Forelimb muscle (tissue), 1 donor: Measurements from ENCODE around the gene IKBIP. TPM values are rescaled to one million over a fixed set of nuclear protein-coding genes. Genes with fewer than 3 reads are reported as not detected.
"Not testable (repeated sequence)": the region's sequence is repeated elsewhere in the genome, so short reads cannot be mapped to it uniquely, and the experiment has no call there.

Experiments used
- DNase-seq: peaks from one replicate; pipeline ENCODE4 v3.0.0-alpha.2; 2013; ENCODE audit warnings: low read depth
- polyA plus RNA-seq: library from polyadenylated mRNA; unstranded; fragments of 120-200 nt; gene quantifications from one replicate; pipeline ENCODE4 v1.2.1, GENCODE V29; 2013; ENCODE audit not compliant: insufficient read length

The IKBIP gene
- polyA plus RNA-seq = 17.9 TPM

DNA sequence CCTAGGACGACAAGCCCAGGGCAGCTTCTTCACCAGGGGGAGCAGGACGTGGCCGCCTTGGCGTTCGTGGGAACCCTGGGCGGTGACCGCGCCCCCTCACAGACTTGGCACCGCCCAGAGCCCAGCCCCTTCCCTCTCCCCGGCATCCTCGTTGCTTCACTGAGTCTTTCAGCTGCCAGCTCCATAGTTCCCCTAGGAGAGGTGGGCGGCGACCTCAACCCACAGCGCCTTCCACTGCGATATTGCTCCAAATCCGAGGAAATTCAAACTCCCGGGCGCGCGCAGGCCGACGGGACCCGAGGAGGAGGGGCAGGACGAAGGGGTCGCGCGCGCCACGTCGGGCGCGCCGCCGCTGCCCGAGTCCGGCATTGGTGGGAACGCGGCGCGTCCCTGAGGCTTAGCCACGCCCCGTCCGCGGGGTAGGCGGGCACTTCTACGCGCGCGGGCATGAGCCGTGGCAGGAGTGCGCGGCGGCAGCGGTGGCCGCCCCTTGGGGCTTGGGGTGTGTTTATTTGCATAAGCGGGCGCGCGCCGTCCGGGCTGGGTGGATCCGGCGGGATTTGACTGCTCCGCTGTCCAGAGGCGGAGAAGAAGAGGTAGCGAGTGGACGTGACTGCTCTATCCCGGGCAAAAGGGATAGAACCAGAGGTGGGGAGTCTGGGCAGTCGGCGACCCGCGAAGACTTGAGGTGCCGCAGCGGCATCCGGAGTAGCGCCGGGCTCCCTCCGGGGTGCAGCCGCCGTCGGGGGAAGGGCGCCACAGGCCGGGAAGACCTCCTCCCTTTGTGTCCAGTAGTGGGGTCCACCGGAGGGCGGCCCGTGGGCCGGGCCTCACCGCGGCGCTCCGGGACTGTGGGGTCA lies at the start of gene IKBIP, which contains the start of gene APAF1:
Gene IKBIP (minus strand): TSS at position 77 of the 860 bp plus-strand sequence. CDS start 87 bp downstream, outside the sequence.
Gene APAF1 (plus strand): TSS at position 579 of the 860 bp plus-strand sequence. CDS start 3,070 bp downstream, outside the sequence.
- peak; percentile 94 for DNase-seq

DNA sequence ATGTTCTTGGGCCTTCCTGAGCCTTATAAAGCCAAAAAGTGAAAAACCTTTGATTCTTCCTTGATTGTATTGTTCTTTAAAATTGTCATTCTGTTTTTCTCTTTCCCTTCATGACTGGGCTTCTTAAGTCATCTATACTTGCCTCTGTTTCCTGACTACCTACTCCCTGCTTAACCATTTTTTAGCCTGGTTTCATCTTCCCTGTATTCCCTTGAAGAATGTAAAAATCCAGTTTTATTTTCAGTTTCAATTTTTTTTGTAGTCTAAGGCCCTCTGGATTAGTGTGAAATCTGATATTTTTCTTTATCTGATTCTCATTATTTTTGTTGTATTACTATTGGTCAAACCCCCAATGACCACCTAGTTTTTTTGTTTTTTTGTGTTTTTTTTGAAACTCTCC lies 46.8 kb upstream of the IKBIP start:
- no peak for DNase-seq

GRCh38 chr12:98686603-98687002 lies 42.0 kb upstream of the IKBIP start:
- no peak for DNase-seq

DNA sequence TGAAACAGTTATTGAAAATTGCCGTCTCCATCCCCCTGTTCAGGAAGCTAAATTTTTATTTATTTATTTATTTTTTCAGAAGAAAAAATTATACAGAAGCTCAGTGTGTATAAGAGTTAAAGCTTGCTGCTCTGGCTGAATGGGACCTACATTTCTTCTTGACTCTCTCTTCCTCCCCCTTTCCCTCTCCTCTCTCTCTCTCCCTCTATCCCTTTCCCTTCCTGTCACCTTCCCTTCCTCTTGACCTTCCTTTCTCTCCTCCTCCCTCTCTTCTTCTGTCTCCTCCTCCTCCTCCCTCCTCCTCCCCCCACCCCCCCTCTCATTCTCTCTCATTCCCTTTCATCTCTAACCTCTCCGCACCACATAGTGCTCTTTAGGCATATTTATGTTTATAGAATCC lies 39.6 kb upstream of the IKBIP start:
- DNase-seq = no peak

- no peak for DNase-seq
Measured at GRCh38 chr12:98679611-98680005, 35.0 kb upstream of the IKBIP start.

GRCh38 chr12:98678946-98679610 lies 34.5 kb upstream of the IKBIP start:
- no peak for DNase-seq

DNA sequence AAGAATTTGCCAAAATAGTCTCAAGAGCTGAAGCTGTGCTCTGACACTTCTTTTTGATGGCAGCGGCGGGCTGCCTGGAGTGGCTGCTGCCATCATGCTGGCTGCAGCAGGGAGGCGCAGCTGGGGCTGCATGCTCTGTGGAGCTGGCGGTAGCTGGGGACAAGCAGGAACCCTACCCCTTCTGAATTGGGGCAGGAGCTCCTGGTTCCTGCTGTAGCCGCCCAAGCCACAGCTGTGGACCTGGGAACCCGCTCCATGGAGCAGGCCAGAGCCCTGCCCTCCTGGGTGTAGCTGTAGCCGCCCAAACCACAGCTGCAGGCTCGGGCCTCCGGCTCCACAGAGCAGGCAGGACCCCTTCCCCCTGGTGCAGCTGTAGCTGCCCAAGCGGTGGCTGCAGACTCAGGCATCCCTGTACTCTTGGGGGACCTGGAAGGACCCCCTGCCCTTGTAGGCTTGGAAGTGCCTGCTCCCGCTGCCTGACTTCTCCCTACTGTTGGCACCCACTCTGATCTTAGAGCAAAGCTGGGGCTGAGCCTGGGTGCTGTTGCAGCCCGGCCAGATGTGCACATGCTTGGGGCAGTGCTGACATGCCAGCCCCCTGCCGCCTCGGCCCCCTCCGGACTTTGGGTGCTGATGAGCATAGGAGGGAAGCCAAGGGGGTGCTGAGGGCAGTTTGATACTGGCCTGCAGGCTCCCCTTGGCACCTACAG lies 33.8 kb upstream of the IKBIP start:
- DNase-seq = no peak

- no peak for DNase-seq
Measured at GRCh38 chr12:98674841-98675240, 30.3 kb upstream of the IKBIP start.

DNA sequence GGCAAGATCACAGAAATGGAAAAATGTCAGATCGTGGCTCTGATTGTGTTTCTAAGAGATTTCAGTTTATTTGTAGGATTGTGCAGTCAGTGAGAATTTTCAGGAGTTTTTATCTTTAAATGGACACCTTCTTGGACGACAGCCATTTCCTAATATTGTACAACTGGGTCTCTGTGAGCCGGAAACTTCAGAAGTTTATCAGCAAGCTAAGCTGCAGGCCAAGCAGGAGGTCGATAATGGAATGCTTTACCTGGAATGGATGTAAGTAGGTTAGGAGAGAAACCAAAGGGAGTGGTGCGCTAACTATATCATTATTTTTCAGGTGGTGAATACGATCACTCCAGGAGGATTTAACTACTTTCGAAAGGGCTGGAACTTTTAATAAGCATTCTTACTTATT lies 26.9 kb upstream of the IKBIP start:
- no peak for DNase-seq

DNA sequence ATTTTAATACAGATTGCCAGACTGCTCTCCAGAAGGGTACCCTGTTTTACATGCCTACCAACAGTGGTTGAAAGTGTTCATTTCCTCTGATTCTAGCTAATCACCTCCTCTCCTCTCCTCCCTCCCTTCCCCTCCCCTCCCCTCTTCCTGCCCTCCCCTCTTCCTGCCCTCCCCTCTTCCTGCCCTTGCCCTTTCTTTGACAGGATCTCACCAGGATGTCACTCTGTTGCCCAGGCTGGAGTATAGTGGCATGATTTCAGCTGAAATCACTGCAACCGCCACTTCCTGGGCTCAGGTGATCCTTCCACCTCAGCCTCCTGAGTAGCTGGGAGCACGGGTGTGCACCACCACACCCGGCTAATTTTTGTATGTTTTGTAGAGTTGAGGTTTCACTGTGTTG lies 25.2 kb upstream of the IKBIP start:
- DNase-seq = no peak

- no peak for DNase-seq
Measured at GRCh38 chr12:98660521-98660920, 15.9 kb upstream of the IKBIP start.

DNA sequence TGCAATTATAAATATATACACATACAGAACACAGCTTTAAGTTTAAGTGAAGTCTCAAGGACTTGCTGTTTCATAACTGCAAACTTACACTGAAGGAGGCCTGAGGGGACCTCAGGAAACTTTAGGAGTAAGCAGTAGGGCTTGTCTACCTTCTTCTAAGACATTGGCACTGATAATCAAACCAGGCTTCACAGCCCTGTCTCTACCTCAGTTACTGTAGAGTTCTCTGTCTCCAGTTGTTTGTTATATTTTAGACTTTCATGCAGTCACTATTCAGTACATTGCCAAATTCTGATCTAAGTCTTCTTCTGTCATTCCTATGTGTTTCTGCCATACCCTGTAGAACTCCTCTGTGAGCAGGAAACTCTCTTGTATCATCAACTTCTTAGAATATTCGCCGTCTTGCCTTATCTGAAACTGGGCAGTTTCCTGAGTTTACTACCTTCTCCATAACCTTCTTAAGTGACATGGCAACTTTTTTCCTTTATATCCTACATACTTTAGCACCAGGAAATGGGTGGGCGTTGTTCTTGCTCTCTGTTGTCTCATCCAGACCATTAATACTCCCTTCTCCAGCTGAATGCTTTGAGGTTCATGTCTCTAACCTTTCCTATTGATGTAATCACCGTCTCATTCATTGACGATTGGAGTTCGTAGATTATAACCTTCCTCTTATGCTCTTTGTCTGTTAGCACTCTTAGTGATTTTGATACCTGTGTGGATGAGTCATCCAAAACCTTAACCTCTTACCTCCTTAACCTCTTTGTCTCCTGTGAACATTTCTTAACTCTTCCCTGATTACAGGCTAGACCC lies 11.9 kb upstream of the IKBIP start:
- no peak for DNase-seq

- no peak for DNase-seq
Measured at GRCh38 chr12:98653866-98654493, 9.4 kb upstream of the IKBIP start.

DNA sequence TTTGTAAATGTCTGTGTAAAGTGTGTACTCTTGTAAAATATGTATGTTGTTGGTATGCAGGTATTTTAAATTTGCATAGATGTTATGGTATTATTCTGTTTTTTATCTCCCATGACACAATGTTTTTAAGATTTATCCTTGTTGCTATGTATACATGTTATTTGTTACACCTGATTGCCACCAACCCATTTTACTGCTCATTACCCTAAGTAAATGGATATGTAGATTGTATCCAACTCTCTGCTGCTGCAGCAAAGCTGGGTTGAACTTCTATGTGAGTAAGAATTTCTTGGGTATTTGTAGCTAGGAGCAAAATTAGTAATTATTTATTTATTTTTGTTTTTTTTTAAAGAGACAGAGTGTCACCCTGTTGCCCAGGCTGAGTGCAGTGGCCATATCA lies 6.7 kb upstream of the IKBIP start:
- no peak for DNase-seq

DNA sequence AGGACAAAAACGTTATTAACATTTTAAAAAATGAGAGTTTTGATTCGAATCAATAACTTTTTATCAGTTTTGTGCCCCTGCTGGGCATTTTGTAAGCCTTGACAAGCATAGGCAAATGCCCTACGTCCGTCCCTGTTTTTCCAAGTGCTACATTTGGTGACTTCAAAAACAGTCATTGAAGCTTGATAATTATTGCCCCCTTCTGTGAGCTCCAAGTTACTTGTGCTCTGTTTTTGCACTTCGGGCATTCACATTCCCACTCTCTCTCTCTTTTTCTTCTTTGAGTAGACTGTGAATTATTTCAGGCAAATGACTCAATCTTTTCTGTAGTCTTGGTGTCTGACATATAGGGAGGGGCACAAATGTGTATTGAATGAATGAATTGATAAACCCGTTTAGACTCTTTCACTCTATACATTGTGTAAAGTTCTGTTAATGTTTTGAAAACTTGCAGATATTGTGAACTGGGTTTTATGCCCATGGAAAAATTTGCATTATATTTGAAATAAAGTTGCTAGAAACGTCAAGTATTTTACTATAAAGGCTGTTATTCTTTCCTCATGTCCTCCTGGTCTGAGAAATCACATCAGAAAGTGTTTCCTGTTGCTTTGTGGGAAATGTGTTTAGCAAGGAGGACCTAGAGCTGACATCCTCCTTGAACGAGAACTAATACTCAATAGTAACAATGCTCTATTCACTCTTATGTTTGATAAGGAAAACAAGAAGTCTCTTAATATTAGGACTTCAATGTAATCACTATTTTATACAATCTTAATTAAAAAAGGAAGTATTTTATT lies 1.9 kb upstream of the IKBIP start:
- DNase-seq = no peak

DNA sequence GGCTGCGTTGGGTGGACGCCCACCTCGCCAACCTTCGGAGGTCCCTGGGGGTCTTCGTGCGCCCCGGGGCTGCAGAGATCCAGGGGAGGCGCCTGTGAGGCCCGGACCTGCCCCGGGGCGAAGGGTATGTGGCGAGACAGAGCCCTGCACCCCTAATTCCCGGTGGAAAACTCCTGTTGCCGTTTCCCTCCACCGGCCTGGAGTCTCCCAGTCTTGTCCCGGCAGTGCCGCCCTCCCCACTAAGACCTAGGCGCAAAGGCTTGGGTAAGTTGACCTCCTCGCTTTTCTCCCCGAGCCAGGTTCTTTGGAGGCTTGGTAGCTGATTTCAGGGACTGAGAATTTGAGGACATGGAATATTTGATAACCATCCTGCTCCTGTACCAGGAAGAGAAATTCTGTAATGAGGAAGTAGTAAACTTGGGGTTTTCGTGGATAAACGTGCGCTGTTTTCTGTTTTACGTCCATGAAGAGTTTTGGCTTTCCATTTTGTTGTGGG lies 1.0 kb upstream of the IKBIP start:
- no peak for DNase-seq

DNA sequence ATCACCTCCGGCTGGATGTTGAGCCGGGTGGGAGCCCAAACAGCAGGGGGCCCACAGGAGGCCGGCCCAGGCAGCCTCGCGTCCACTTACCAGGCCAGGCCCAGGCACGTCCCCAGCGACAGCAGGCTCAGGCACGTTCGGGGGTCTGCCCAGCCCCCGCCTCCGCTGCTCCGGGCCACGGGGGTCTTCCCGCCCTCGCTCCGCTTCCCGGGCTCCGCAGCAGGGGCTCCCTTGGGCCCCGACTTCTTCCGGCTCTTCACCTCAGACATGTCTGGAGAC lies 216 bp downstream of the IKBIP start:
- DNase-seq = no peak

GRCh38 chr12:98642801-98643200 lies 1.8 kb downstream of the IKBIP start:
- DNase-seq = not testable (repeated sequence)

- no peak for DNase-seq
Measured at GRCh38 chr12:98639491-98639890, 5.1 kb downstream of the IKBIP start.

DNA sequence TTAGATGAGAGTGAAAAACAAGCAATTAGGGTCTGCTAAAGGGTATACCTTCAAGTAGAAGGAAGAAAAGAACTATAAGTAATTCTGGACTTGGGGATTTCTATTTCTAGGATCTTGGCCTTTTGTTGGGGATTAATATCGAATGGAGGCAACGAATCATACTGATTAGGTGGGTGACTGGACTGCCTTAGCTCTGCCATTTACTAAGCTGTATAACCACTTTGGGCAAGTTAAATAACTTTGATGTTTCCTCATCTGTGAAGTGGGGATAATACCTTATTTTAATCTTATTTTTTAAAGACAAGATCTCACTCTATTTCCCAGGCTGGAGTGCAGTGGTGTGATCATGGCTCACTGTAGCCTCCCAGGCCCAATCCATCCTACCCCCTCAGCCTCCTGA lies 6.6 kb downstream of the IKBIP start:
- DNase-seq = no peak
